Superior temporal gyrus (tissue), 1 donor: Measurements from ENCODE around the gene SLC22A7.
"Not testable (repeated sequence)": the region's sequence is repeated elsewhere in the genome, so short reads cannot be mapped to it uniquely, and the experiment has no call there.

Experiments
- DNase-seq: peaks from one replicate; pipeline ENCODE4 v3.0.0-alpha.2; 2016; ENCODE audit errors: extremely low spot score

The SLC22A7 gene

GRCh38 chr6:43299338-43300293, 1.6 kb downstream of the SLC22A7 start:
- no peak for DNase-seq

DNA sequence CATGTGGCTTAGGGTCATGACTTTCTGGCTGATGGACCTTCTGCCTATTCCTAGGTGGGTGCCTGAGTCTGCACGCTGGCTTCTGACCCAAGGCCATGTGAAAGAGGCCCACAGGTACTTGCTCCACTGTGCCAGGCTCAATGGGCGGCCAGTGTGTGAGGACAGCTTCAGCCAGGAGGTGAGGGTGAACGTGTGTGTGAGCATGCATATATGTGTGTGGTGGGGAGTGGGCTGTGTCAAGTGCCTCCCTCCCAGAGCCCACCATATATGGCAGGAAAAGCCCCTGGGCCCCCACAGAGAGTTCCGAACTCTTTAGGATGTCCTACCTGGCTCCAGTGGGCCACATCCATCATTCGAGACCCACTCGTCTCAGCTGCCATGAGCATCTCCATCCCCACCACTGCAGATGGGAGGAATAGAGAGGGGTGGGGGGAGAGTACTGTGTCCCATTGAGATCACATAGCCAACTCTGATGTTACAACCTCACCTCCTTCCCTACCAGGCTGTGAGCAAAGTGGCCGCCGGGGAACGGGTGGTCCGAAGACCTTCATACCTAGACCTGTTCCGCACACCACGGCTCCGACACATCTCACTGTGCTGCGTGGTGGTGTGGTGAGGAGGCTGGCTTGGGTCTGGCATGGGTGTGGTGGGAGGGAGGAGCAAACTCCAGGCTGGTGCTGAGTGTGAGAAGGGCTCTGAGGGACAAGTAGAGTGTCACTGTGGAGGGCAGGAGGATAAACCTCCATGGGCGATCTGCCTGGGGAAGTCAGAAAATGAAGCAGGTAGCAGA, 3.2 kb downstream of the SLC22A7 start:
- no peak for DNase-seq

DNA sequence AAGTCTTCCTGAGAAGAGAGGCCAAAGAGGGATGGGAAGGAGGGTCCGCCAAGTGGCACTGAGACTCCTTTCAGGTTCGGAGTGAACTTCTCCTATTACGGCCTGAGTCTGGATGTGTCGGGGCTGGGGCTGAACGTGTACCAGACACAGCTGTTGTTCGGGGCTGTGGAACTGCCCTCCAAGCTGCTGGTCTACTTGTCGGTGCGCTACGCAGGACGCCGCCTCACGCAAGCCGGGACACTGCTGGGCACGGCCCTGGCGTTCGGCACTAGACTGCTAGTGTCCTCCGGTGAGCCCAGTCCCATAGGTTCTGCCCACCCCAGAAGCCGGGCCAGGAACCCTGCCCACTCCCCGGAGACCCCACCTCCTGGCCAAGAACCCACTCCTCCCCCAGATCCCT, 4.1 kb downstream of the SLC22A7 start:
- DNase-seq = no peak

DNA sequence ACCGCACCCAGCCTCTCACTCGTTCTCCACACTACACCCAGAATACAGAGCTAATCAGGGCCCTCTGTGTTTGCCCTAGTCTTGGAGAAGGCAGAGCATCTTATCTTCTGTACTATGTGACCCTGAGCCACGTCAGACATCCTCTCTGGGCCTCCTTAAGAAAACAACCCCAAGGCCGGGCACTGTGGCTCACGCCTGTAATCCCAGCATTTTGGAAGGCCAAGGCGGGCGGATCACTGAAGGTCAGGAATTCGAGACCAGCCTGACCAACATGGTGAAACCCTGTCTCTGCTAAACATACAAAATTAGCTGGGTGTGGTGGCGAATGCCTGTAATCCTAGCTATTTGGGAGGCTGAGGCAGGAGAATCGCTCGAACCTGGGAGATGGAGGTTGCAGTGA, 4.9 kb downstream of the SLC22A7 start:
- not testable (repeated sequence) for DNase-seq

DNA sequence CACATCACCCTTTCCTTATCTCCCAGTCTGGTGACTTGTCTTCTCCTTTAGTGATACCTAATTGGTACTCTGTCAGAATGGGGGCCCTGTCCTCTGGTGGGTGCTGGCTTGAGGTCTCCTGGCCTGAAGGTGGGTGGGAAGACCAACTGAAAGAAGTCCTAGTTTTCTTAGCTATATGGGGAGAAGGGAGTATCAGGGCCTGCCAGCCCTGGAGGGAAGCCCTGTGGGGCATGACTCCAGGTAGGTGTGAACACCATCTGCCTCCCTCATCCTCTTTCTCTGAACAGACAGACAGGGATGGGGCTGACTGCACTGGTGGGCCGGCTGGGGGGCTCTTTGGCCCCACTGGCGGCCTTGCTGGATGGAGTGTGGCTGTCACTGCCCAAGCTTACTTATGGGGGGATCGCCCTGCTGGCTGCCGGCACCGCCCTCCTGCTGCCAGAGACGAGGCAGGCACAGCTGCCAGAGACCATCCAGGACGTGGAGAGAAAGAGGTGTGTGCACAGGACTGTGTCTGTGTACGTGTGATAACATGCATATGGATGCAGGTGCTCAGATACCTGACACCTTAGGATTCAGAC, 5.8 kb downstream of the SLC22A7 start:
- DNase-seq = no peak

- no peak for DNase-seq
These were observed 6.3 kb downstream of the SLC22A7 start for GRCh38 chr6:43304361-43304760.

DNA sequence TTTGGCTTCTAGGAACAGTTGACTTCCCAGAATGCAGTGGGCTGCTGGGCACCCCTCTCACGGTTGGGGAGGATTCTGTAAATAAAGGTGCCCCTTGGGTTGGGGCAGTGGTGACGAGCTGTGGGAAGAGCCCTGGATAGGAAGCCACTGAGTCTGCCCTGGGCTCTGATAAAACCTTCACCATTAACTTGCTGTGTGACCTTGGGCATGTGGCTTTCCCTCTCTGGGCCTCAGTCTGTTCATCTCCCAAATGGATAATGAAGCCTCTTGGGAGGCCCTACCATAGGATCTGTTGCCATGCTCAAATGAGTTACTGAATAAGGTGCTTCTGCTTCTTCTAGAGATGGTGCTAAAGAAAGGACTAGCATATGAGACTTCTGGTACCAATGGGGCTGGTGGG, 6.8 kb downstream of the SLC22A7 start:
- no peak for DNase-seq

GRCh38 chr6:43306086-43306485, 8.0 kb downstream of the SLC22A7 start:
- DNase-seq = no peak

GRCh38 chr6:43307451-43308100, 9.5 kb downstream of the SLC22A7 start:
- no peak for DNase-seq

DNA sequence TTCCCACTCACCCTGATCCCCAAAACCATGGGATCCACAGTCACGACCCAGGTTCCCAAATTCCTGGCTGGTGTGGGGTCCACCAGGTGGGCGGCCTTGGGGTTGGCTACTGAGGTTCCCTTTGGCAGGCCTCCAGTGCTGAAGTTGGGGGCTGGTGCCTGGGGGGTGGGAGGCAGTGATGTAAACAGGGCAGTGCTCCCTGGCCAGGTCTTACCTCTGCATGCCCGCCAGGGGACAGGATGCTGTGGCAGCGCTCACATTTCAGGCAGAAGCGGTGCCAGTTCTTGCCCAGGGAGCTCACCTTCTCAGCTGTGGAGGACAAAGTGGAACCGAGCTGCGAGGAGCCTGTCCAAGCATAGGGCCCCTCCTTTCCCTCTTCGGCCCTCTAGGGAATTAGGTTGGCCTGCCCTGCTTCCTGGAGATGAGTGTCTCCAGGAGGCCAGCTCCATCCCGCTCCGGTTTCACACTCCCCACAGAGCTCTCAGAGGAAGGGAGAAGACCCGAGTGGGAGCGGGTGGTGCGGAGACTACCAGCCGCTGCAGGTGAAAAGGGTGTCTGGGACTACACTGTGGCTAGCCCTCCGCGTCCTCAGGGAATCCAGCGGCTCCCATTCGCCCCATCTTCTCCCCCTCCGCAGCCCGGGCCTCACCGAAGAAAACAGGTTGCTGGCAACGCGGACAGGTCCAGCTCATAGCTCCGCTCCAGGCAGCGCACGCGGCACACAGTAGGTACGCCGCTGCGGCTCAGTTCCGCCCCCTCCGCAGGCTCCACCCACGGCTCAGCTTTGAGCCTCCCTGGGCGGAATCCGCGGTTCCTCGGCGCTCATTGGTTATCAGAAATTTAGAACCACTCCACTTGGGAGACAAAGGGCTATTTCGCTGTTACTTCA, 10.3 kb downstream of the SLC22A7 start, which contains the start of gene CRIP3:
TSS of gene CRIP3 (minus strand) at position 726 of the 889 bp plus-strand sequence. CDS start at position 692, 34 bp downstream.
- no peak for DNase-seq

DNA sequence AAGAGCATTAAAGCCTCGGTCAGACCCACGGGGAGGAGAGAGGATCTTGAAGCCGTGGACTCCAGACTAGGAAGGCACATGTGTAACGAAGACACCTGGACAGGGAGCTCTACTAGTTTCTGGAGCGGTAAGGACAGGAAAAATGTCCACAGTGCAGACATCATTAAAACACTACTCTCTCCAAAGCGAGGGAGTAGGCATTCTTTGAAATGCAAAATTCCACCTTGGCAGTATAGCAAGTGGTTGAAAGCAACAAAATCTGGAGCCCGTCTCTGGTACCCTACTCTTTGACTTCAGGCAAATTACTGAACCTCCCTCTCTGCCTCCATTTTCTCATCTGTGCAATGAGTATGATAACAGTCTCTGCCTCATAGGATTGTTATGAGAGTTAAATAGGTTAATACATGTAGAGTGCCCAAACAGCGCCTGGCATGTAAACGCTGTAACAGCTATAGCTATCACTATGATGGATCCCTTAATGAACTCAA, 11.0 kb downstream of the SLC22A7 start:
- no peak for DNase-seq

GRCh38 chr6:43310134-43310533, 12.1 kb downstream of the SLC22A7 start:
- DNase-seq = no peak

DNA sequence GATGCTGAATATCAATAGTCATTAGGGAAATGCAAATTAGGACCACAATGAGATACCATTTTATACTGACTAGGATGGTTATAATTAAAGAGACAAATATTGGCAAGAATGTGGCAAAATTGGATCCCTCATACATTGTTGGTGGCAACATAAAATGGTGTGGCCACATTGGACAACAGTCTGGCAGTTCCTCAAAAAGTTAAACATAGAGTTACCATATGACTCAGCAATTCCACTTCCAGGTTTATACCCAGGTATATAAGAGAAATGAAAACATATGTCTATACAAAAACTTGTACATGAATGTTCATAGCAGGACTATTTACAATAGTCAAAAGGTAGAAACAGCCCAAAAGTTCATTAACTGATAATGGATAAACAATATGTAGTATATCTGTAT, 12.6 kb downstream of the SLC22A7 start:
- DNase-seq = no peak

- DNase-seq = no peak
These were observed 13.6 kb downstream of the SLC22A7 start for GRCh38 chr6:43311666-43312065.

DNA sequence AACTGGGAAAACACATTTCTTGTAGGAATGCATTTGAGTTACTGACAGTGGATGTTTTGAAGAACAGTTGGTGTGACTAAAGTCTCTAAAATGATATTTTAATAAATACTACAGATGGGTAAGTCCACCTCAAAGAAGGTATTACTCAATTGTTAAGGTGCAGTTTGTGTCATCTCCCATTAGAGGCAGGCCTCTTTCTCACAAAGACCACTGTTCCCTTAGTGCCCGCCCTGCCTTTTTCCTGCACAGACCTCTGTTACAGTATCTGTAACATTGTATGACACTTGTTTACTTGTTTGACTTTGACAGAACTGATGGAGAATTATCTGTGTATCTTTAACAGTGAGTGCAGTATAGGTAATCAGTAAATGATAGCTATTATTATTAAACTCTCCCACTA, 15.8 kb downstream of the SLC22A7 start:
- no peak for DNase-seq

DNA sequence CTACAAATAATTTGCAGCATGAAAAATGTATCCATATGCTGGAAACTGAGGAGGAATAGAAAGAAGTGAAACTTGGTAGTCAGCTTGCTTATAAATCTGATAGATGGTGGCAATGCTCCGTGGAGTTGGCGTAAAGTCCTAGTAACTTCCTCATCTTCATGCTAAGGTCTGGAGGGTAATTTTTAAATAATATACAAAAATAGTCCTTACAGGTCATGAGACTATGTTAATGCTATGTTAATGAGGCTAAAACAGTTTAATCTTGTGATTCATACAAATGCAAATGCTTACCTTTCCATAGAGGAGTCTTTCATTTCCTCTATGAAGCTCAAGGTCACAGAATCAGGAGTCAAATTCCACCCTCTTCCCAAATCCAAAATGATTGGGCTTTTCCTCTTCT, 20.0 kb downstream of the SLC22A7 start:
- no peak for DNase-seq

GRCh38 chr6:43325876-43326275, 27.8 kb downstream of the SLC22A7 start:
- DNase-seq = no peak

DNA sequence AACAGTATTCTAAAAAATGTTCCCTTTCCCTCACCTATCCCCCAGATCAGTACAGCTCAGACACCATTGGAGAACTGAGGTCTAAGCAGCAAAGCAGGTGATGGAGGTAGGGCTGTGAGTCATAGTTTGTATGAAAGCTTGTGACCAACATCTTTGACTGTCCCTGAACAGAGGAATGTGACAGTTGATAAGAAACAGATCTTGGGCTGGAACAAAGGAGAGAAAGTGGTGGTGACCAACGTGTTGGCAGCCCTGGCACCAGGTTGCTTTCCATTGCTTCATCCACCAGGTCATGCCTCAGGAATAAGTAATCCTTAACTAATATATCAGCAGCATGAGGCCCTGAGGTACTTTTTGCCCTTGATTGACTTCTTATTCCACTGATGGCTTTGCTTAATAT, 30.5 kb downstream of the SLC22A7 start:
- no peak for DNase-seq

- DNase-seq = no peak
These were observed 33.4 kb downstream of the SLC22A7 start for GRCh38 chr6:43331470-43331869.

GRCh38 chr6:43331891-43332290, 33.8 kb downstream of the SLC22A7 start:
- no peak for DNase-seq
